RPMI8226 (cell line): ENCODE data around the gene KRTAP4-5.
"Not testable (repeated sequence)": the region's sequence is repeated elsewhere in the genome, so short reads cannot be mapped to it uniquely, and the experiment has no call there.

ENCODE experiments used
- DNase-seq: peaks from one replicate; pipeline ENCODE4 v3.0.0-alpha.2; 2015

The KRTAP4-5 gene

GRCh38 chr17:41149652-41149985 lies at the start of gene KRTAP4-5:
TSS of gene KRTAP4-5 (minus strand) at chr17:41149825. CDS start at chr17:41149767, 58 bp downstream.
- no peak for DNase-seq

DNA sequence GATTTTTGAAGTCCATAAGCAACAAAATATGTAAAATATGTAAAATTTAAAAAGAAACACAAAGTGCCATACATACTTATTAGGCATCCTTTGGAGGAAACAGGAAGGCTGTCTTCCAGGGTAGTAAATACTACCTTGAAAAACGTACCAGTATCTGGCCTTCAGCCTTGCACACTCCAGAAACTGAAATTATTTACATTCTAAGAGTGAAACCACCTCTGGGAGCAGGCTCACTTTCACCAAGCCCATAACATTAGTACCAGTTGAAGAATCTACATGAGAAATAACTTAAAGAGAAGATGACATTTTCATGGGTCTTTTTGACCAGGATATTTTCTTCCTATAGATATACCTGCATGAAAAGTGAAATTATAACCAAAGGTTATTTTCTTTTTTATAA lies 46.4 kb upstream of the KRTAP4-5 start:
- DNase-seq, result no peak

DNA sequence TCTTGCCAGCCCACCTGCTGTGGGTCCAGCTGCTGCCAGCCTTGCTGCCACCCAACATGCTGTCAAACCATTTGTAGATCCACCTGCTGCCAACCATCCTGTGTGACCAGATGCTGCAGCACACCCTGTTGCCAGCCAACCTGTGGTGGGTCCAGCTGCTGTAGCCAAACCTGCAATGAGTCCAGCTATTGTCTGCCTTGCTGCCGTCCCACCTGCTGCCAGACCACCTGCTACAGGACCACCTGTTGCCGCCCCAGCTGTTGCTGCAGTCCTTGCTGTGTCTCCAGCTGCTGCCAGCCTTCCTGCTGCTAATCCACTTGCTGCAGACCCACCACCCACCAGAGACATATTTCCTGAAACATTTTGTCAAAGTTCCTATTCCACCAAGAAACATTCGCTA lies 40.7 kb upstream of the KRTAP4-5 start:
- DNase-seq, result no peak

DNA sequence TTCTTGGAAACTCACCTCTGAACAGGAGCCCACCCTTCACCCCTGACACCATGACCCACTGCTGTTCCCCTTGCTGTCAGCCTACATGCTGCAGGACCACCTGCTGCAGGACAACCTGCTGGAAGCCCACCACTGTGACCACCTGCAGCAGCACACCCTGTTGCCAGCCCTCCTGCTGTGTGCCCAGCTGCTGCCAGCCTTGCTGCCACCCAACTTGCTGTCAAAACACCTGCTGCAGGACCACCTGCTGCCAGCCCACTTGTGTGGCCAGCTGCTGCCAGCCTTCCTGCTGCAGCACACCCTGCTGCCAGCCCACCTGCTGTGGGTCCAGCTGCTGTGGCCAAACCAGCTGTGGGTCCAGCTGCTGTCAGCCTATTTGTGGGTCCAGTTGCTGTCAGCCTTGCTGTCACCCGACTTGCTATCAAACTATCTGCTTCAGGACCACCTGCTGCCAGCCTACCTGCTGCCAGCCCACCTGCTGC lies 40.3 kb upstream of the KRTAP4-5 start, which contains the start of gene KRTAP9-1:
Gene KRTAP9-1, plus strand, starts transcription at position 51 of the 482 bp plus-strand sequence. Its CDS starts 0 bp downstream, at position 51.
- not testable (repeated sequence) for DNase-seq

- DNase-seq, result peak; percentile 30
Observed at GRCh38 chr17:41186872-41187271, 37.2 kb upstream of the KRTAP4-5 start.

GRCh38 chr17:41185001-41185400 lies 35.4 kb upstream of the KRTAP4-5 start:
- DNase-seq, result no peak

DNA sequence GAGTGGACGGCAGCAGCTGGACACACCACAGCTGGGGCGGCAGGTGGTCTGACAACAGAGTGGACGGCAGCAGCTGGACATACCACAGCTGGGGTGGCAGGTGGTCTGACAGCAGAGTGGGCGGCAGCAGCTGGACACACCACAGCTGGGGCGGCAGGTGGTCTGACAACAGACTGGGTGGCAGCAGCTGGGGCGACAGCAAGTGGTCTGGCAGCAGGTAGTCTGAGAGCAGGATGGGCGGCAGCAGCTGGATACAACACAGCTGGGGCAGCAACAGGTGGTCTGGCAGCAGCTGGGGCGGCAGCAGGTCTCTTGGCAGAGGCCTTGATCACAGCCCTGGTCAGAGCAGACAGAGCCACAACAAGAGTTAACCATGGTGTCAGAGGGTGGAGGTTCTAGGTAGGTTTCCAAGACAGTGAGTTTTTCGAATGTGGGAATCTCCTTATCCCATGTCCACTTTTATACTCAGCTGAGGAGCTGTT lies 34.9 kb upstream of the KRTAP4-5 start, which contains the start of gene KRTAP4-1:
Gene KRTAP4-1, minus strand, starts transcription at position 432 of the 482 bp plus-strand sequence. Its CDS starts 57 bp downstream, at position 375.
- DNase-seq, result no peak

DNA sequence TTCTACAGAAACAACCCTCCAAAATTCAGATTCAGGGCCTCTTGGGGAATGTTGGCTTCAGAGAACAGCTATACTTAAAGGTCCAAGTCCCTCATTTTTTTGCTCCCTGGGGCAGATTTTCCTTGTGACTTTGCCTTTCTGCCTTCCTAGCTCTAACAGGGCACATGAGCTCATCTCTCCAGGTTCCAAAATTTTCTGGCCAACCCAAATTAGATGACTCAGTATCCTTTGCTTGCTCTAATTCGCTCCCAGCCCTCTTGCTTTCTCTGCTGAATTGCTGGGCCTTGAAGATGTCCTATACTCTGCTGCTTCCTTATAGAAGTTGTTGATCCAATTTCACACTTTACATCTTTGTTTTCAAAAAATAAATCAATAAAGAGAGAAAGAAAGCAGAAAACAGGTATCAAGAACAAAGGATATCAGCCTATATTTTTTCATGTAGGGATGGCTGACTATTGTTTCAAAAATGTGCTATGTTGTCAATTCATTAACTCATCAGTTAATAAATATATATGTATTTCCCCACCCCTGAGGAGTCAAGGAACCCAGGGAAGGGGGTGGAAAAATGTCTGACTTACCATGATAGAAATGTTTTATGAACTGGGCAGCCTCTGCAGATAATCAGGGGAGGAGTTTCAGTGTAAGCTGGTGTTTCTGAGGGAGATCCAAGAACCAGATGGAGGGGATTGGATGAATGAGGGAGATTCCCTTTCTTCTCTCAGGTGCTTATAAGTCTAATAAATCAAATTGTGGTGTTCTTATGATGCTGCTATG lies 29.4 kb upstream of the KRTAP4-5 start:
- no peak for DNase-seq

GRCh38 chr17:41178341-41178740 lies 28.7 kb upstream of the KRTAP4-5 start:
- no peak for DNase-seq

- DNase-seq, result no peak
Observed at GRCh38 chr17:41177727-41178271, 28.2 kb upstream of the KRTAP4-5 start, which contains the start of gene KRTAP4-2. TSS of gene KRTAP4-2 (minus strand) at chr17:41178221. CDS start at chr17:41178164, 57 bp downstream.

GRCh38 chr17:41176744-41177387 lies 27.2 kb upstream of the KRTAP4-5 start:
- peak; percentile 54 for DNase-seq

DNA sequence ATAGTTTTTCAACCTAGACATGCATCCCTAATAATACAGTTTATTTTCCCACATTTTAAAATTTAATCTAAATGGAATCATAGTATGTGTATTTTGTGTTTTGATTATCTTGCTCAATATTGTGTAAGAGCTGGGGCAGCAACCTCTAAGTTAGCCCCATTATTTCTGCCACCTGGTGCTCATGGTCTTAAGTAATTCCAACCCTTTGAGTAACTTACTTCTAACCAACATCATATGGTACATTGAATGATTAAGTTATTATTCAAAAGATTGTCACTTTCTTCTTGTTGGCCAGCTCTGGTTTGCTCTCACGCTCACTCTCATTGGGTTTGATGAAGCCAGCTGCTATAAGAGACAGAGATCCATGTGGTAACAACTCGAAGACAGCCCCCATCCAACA lies 22.3 kb upstream of the KRTAP4-5 start:
- DNase-seq, result no peak

DNA sequence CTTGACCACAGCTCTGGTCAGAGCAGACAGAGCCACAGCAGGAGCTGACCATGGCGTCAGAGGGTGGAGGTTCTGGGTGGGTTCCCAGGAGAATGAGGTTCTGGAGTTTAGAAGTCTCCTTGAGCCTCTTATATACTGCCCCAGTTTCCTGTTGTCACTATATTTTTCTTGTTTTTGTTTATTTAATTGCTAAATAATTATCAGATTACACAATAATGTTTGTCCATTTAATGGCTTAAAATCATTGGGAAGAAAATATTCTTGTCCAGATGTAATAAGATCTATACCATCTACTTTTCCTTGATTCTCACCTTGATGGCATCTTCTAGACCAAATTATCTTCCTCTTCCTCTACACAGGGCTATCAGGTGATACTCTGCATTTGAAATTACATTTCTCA lies 18.5 kb upstream of the KRTAP4-5 start, which contains the start of gene KRTAP4-3:
Gene KRTAP4-3, minus strand, starts transcription at position 101 of the 400 bp plus-strand sequence. Its CDS starts 49 bp downstream, at position 52.
- DNase-seq, result no peak

DNA sequence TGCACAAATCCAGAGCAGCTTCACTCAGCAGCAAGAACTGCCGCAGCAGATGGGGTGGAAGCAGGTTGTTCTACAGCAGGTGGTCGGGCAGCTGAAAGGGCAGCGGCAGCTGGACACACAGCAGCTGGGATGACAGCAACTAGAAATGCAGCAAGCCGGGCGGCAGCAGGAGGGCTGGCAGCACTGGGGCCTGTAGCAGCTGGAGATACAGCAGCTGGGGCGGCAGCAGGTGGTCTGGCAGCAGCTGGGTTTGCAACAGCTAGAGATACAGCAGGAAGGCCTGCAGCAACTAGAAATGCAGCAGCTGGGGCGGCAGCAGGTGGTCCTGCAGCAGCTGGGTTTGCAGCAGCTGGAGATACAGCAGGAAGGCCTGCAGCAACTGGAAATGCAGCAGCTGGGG lies 17.9 kb upstream of the KRTAP4-5 start:
- no peak for DNase-seq

DNA sequence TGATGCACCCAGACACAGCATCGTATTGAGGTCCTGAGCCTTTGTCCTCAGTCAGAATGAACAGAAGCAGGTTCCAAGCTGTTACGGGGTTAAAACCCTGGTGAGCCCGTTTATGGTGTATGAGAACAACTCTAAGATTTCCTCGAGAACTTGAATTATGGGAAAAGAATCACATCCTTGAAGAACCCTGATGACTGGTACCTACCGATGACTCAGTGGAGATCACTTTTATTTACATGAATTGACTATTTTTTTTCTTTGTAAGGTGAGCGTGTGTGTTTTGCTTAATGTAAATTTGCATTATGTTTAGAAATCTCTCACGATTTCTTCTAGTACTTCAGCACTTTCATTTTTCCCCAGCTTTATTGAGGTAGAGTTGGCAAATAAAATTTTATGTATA lies 14.2 kb upstream of the KRTAP4-5 start:
- no peak for DNase-seq

- peak; percentile 14 for DNase-seq
Observed at GRCh38 chr17:41160648-41161047, 11.0 kb upstream of the KRTAP4-5 start, which contains the start of gene KRTAP4-4. TSS of gene KRTAP4-4 (minus strand) at chr17:41160748. CDS start at chr17:41160691, 57 bp downstream.

DNA sequence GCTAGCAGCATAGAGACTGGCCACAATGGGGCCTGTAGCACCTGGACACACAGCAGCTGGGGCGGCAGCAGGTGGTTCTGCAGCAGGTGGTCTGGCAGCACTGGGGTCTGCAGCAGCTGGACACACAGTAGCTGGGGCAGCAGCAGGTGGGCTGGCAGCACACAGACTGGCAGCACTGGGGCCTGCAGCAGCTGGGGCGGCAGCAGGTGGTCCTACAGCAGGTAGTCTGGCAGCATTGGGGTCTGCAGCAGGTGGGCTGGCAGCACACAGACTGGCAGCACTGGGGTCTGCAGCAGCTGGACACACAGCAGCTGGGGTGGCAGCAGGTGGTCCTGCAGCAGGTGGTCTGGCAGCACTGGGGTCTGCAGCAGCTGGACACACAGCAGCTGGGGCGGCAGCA lies 10.6 kb upstream of the KRTAP4-5 start:
- DNase-seq, result not testable (repeated sequence)

DNA sequence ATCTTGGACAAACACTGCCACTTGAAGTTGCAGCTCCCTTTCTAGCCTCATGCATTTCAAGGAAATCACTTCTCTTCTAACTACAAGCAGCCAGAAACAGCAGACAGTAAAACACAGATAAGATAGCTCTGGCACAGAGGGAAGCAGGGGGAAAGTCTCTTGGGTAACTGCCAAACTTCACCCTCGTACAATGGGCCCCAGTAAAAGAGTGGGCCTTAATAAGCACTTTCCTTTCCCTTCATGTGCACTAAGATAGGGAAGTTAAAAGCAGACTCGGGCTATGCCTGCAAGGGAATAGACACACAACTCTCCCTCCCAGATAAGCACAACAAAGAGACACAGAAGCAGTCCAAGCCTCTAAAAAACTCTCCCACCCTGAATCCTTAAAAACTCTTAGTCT lies 4.2 kb upstream of the KRTAP4-5 start:
- DNase-seq, result peak; percentile 38

- no peak for DNase-seq
Observed at GRCh38 chr17:41151525-41151924, 1.9 kb upstream of the KRTAP4-5 start.

- DNase-seq, result no peak
Observed at GRCh38 chr17:41150026-41150425, 401 bp upstream of the KRTAP4-5 start.

- not testable (repeated sequence) for DNase-seq
Observed at GRCh38 chr17:41148971-41149651, 514 bp downstream of the KRTAP4-5 start.

GRCh38 chr17:41147531-41148204 lies 2.0 kb downstream of the KRTAP4-5 start:
- no peak for DNase-seq
